ENCODE results near the gene PTPRU.

- TF ChIP-seq NFRKB (IDR thresholded peaks at IDR 0.05) (no peak), FOXK2 (IDR thresholded peaks at IDR 0.05) (no peak), LEF1 (IDR thresholded peaks at IDR 0.05; ENCODE audit: borderline replicate concordance) (no peak), SUZ12 (IDR thresholded peaks at IDR 0.05) (no peak), SP1 (IDR thresholded peaks at IDR 0.05) (no peak), TARDBP (IDR thresholded peaks at IDR 0.05) (no peak), BHLHE40 (IDR thresholded peaks at IDR 0.05; ENCODE audit: borderline replicate concordance) (no peak), PKNOX1 (IDR thresholded peaks at IDR 0.05) (no peak), CTBP1 (IDR thresholded peaks at IDR 0.05; ENCODE audit: borderline replicate concordance) (no peak), FOXA1 (IDR thresholded peaks at IDR 0.05) (no peak), HDGF (IDR thresholded peaks at IDR 0.05; ENCODE audit: borderline replicate concordance) (no peak), ELF4 (IDR thresholded peaks at IDR 0.05) (no peak)
These were observed 95.4 kb downstream of the PTPRU start for GRCh38 chr1:29331729-29332128.

All from HEK293T (cell line).